GM03348 (cell line): ENCODE data around the gene AGGF1.
"Not testable (repeated sequence)": the region's sequence is repeated elsewhere in the genome, so short reads cannot be mapped to it uniquely, and the experiment has no call there.

Experiments used
- DNase-seq: peaks from one replicate; pipeline ENCODE4 v3.0.0; 2012; ENCODE audit warnings: low spot score

Gene AGGF1, protein sequence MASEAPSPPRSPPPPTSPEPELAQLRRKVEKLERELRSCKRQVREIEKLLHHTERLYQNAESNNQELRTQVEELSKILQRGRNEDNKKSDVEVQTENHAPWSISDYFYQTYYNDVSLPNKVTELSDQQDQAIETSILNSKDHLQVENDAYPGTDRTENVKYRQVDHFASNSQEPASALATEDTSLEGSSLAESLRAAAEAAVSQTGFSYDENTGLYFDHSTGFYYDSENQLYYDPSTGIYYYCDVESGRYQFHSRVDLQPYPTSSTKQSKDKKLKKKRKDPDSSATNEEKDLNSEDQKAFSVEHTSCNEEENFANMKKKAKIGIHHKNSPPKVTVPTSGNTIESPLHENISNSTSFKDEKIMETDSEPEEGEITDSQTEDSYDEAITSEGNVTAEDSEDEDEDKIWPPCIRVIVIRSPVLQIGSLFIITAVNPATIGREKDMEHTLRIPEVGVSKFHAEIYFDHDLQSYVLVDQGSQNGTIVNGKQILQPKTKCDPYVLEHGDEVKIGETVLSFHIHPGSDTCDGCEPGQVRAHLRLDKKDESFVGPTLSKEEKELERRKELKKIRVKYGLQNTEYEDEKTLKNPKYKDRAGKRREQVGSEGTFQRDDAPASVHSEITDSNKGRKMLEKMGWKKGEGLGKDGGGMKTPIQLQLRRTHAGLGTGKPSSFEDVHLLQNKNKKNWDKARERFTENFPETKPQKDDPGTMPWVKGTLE

GRCh38 chr5:77030097-77031071, at the start of gene AGGF1:
Gene AGGF1 (plus strand): TSS chr5:77030404. CDS start chr5:77030767, 363 bp downstream.
- DNase-seq = peak; percentile 95

- DNase-seq = no peak
Measured at GRCh38 chr5:76980518-76981144, 49.6 kb upstream of the AGGF1 start.

GRCh38 chr5:76982450-76982849, 47.8 kb upstream of the AGGF1 start:
- DNase-seq = no peak

- DNase-seq = no peak
Measured at GRCh38 chr5:76983468-76983867, 46.7 kb upstream of the AGGF1 start.

GRCh38 chr5:76986825-76987526, 43.2 kb upstream of the AGGF1 start:
- no peak for DNase-seq

- DNase-seq = no peak
Measured at GRCh38 chr5:76990899-76991459, 39.2 kb upstream of the AGGF1 start.

- DNase-seq = not testable (repeated sequence)
Measured at GRCh38 chr5:76993436-76993835, 36.8 kb upstream of the AGGF1 start.

DNA sequence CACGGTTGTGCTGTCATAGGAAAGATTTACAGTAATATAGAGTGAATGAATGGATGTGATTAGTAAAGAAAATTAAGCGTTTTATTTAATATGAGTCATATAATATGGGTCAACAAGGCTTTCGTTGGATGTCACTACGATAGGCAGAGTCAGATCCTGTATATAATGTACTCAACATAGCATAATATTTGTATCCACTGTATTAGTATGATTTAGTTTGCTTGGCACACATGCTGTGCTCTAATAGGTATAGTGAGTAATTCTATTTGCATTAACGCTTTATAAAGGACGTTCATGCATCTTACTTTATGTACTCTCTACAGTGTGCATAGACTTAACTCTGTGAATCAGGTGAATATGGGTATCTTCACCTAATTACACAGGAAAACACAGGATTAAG, 35.9 kb upstream of the AGGF1 start:
- DNase-seq = no peak

DNA sequence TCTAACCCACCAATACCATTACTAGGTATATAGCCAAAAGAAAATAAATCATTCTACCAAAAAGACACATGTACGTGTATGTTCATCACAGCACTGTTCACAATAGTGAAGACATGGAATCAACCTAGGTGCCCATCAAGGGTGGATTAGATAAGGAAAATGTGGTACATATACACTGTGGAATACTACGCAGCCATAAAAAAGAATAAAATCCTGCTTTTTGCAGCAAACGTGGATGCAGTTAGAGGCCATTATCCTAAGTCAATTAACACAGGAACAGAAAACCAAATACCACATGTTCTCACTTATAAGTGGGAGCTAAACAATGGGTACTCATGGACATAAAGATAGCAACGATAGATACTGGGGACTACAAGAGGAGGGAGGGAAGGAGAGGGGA, 32.0 kb upstream of the AGGF1 start:
- DNase-seq = not testable (repeated sequence)

- peak; percentile 33 for DNase-seq
Measured at GRCh38 chr5:76999451-76999850, 30.8 kb upstream of the AGGF1 start.

DNA sequence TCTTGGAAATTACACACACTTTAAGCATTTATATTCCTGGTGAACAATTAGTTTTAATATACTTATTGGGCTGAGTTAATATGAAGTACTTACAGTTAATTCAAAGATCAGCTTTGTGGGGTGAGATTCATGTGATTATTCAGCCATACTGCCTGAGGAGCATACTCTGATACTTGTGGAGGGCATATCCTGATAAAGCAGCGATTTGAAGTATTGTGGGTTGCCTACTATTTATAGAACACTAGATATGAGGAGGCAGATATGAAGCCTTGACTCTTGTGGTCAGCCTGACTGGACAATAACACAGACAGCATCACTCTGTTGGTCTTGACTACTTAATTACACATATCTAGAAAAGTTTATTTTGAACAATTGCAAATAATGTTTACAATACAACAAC, 27.0 kb upstream of the AGGF1 start:
- no peak for DNase-seq

- no peak for DNase-seq
Measured at GRCh38 chr5:77006124-77006523, 24.1 kb upstream of the AGGF1 start.

GRCh38 chr5:77008413-77008812, 21.8 kb upstream of the AGGF1 start:
- no peak for DNase-seq

DNA sequence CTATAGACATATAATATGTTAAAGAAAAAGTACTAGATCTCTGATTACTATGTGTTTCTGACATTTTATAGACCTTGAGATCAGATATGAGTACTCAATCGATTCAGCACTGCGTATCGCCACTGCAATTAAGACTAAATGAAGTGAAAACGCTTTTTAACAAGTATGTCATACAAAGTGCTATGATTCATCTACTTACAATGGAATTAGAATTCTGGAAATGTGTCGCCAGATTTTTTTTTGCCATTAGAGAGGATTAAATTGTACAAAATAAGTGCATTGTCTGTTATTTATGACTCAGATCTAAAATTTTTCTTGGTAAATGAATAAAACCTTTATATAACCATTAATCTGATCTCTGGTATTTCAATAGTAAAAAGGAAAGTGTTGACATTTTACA, 20.0 kb upstream of the AGGF1 start:
- DNase-seq = no peak

DNA sequence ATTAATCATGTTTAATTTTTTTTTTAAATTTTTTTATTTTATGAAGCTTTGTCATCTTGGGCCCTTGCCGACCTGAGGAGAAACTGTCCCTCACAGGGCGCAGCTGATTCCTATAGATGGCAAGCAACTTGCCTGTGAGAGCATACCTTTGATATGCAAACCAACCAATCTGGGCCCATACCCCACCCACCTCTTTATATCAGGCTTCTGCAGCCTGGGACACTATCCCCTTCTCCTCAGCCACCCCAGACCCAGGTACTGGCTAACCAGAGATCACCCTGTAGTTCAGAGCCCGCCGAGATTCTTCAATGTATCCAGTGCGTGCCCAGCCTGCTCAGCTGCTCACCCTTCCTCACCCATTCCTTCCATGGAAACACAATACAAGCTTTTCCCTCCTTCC, 18.7 kb upstream of the AGGF1 start:
- no peak for DNase-seq

DNA sequence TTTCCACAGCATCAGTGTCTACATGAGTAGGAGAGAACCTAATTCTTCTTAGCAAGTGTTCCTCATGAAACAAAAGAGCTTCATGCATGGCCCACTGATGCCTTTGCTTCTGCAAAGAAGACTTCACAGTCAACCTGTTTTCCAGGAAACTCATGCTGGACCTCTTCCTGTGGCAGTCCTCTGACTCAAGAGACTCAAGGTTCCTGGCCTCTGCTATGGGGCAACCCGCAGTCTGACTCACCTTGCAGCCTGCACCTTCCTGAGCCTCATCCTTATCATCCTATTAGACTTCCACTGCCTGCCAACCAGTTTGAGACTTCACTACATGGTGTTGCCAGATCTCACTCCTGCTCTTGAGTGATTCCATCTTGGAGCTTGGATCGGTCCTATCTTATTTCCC, 17.6 kb upstream of the AGGF1 start:
- DNase-seq = no peak

- DNase-seq = peak; percentile 15
Measured at GRCh38 chr5:77015938-77016569, 14.2 kb upstream of the AGGF1 start.

- no peak for DNase-seq
Measured at GRCh38 chr5:77016962-77017361, 13.2 kb upstream of the AGGF1 start.

DNA sequence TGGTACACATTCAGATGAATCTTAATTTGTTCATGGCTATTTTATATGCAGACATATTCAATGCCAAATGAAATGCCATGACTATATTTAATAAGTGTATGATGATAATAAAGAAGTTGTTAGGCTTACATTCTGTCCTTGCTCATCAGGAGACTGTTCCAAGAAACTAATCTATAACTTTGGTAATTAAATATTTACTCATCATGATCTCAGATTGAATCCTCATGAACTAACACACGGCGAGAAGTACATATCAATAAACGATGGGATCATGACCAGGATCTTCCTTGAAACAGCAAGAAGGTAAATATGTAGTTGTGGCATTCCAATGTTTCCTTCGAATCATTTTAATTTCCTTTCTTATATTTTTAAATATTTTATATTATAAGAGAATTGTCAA, 12.5 kb upstream of the AGGF1 start:
- no peak for DNase-seq
